Right atrium auricular region (tissue), 2 donors: Measurements from ENCODE around the gene TSPAN7. TPM values are rescaled to one million over a fixed set of nuclear protein-coding genes. Genes with fewer than 3 reads are reported as not detected.
A peak's percentile ranks its signal among the peaks of the same experiment; 100 is the strongest.

Experiments
- DNase-seq: peaks from one replicate; pipeline ENCODE4 v3.0.0-alpha.2; 2019; ENCODE audit warnings: low spot score
- H3K27ac ChIP-seq, 2 donors: fragments of 200-600 bp; sonication (generic); 1 replicate in 1 of 2; 2 replicates in 1 of 2; pipeline ENCODE4 v1.5.1; 2016 to 2019
- H3K27me3 ChIP-seq, 2 donors: fragments of 200-600 bp; sonication (generic); one replicate each; pipeline versions ENCODE4 v1.5.1 to v1.6.0; 2017 to 2019
- H3K36me3 ChIP-seq: fragments of 200-600 bp; sonication (generic); one replicate; pipeline ENCODE4 v1.5.1; 2016
- H3K4me1 ChIP-seq, 2 donors: fragments of 200-600 bp; sonication (generic); one replicate each; pipeline versions ENCODE4 v1.5.1 to v1.6.0; 2017 to 2019
- H3K4me3 ChIP-seq, 2 donors: fragments of 200-600 bp; sonication (generic); 1 replicate in 1 of 2; 2 replicates in 1 of 2; pipeline ENCODE4 v1.5.1; 2017 to 2019; ENCODE audit warnings: mild to moderate bottlenecking in 1 of 2, moderate library complexity in 1 of 2
- H3K9me3 ChIP-seq, 2 donors: fragments of 200-600 bp; sonication (generic); one replicate each; pipeline ENCODE4 v1.5.1; 2019
- total RNA-seq, 2 donors: library from RNA; depleted of rRNA; stranded (reverse); fragments of >200 nt; gene quantifications; one replicate each; pipeline ENCODE4 v1.1.0, GENCODE V29; 2016
- TF ChIP-seq, protein P1 (sequence below), 2 donors: fragments of 200-600 bp; sonication (generic); IDR thresholded peaks; one replicate each; pipeline ENCODE4 v1.5.1; 2019; ENCODE audit warnings: antibody characterized with exemption in 2 of 2

TSPAN7 gene
- total RNA-seq, 2 donors from 2014 or later, result 100 to 134 TPM

GRCh38 chrX:38717871-38718270 is 156.5 kb downstream of the TSPAN7 start:
- Histone ChIP-seq H3K27me3 (no peaks in the 10 kb centered on the region), H3K9me3 (peaks cover 0 to 7% of the 10 kb centered on the region in 2 donors), H3K4me3 (no peak overlapping the region), H3K27ac (no peak overlapping the region), H3K4me1 (no peaks in the 10 kb centered on the region), H3K36me3 (no peaks in the 10 kb centered on the region)
- TF ChIP-seq, protein P1, sequence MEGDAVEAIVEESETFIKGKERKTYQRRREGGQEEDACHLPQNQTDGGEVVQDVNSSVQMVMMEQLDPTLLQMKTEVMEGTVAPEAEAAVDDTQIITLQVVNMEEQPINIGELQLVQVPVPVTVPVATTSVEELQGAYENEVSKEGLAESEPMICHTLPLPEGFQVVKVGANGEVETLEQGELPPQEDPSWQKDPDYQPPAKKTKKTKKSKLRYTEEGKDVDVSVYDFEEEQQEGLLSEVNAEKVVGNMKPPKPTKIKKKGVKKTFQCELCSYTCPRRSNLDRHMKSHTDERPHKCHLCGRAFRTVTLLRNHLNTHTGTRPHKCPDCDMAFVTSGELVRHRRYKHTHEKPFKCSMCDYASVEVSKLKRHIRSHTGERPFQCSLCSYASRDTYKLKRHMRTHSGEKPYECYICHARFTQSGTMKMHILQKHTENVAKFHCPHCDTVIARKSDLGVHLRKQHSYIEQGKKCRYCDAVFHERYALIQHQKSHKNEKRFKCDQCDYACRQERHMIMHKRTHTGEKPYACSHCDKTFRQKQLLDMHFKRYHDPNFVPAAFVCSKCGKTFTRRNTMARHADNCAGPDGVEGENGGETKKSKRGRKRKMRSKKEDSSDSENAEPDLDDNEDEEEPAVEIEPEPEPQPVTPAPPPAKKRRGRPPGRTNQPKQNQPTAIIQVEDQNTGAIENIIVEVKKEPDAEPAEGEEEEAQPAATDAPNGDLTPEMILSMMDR (IDR thresholded peaks at IDR 0.05), result peak in 1 of 2 donors; percentile 53
- DNase-seq, result no peak

- TF ChIP-seq, protein P1 (IDR thresholded peaks at IDR 0.05), result no peak
- DNase-seq, result no peak
- Histone ChIP-seq H3K36me3 (no peaks in the 10 kb centered on the region), H3K27ac (no peak overlapping the region), H3K4me3 (no peak overlapping the region), H3K27me3 (no peaks in the 10 kb centered on the region), H3K4me1 (no peaks in the 10 kb centered on the region), H3K9me3 (peaks cover 0 to 7% of the 10 kb centered on the region in 2 donors)
Measured at GRCh38 chrX:38718311-38718710, 157.0 kb downstream of the TSPAN7 start.

DNA sequence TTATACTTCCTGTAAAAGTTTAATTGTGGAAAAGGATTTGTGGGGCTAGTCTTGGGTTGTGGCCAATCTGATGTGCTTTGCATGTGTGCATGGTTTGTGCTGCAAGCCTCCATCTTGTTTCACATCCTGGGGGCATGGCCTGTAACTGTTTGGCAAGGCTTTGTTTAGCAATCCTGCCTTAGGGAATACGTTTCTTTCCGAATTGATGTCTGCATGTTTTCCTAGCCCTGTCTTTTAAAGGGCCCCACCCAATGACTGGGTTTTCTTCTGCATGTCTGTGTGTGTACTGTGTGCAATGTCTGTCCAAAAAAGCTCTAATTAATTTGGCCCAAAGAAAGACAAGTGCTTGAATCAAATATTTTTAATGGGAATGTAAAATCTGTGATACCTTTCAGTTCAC is 165.3 kb downstream of the TSPAN7 start:
- H3K27ac ChIP-seq, result no peak overlapping the region
- no peak overlapping the region for H3K4me3 ChIP-seq
- TF ChIP-seq, protein P1 (IDR thresholded peaks at IDR 0.05), result no peak
- no peaks in the 10 kb centered on the region for H3K9me3 ChIP-seq
- no peaks in the 10 kb centered on the region for H3K4me1 ChIP-seq
- DNase-seq, result no peak
- H3K27me3 ChIP-seq, result no peaks in the 10 kb centered on the region
- H3K36me3 ChIP-seq, result no peaks in the 10 kb centered on the region

DNA sequence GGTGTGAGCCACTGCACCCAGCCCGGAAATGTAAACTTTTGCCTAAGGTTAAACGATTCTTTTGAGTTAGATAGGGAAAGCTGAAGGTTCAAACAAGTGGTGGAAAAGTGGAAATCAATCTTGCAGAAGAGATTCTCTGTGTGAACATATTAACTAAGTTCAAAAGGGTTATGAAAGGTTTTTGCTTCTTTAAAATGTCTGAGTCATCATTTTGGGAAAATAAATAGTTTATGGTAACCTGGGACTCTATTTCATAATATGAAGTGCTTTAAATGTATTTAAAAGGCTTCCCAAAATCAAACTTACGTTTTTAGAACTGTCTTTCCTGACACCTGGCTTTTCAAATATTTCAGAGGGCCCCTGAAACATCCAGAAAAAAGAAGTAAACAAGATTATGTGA is 166.3 kb downstream of the TSPAN7 start:
- no peaks in the 10 kb centered on the region for H3K36me3 ChIP-seq
- no peaks in the 10 kb centered on the region for H3K9me3 ChIP-seq
- no peak overlapping the region for H3K4me3 ChIP-seq
- H3K4me1 ChIP-seq, result no peaks in the 10 kb centered on the region
- TF ChIP-seq, protein P1 (IDR thresholded peaks at IDR 0.05), result no peak
- H3K27ac ChIP-seq, result no peak overlapping the region
- H3K27me3 ChIP-seq, result no peaks in the 10 kb centered on the region
- DNase-seq, result no peak

GRCh38 chrX:38732866-38733265 is 171.5 kb downstream of the TSPAN7 start:
- TF ChIP-seq, protein P1 (IDR thresholded peaks at IDR 0.05), result no peak
- DNase-seq, result no peak
- H3K27ac ChIP-seq, result no peak overlapping the region
- H3K36me3 ChIP-seq, result no peaks in the 10 kb centered on the region
- no peaks in the 10 kb centered on the region for H3K9me3 ChIP-seq
- no peak overlapping the region for H3K4me3 ChIP-seq
- H3K27me3 ChIP-seq, result no peaks in the 10 kb centered on the region
- H3K4me1 ChIP-seq, result no peaks in the 10 kb centered on the region

Other genes starting within 250 kb of the TSPAN7 start
- gene RPGR, start 234.0 kb upstream of the TSPAN7 start, total RNA-seq, result 10 to 100 TPM in 1 of 2 donors, 1 to 10 TPM in 1; 4.6 to 11.0 TPM
- gene OTC, start 208.9 kb upstream of the TSPAN7 start, total RNA-seq, result not detected
- 10 to 100 TPM; 13.3 to 24.3 TPM for gene MID1IP1, start 239.9 kb downstream of the TSPAN7 start, total RNA-seq